Myocyte (in vitro differentiated cells): Measurements from ENCODE around the gene UNK. TPM values are rescaled to one million over a fixed set of nuclear protein-coding genes. Genes with fewer than 3 reads are reported as not detected.

Source experiments
- DNase-seq: peaks from one replicate; pipeline ENCODE4 v3.0.0-alpha.2; 2012; ENCODE audit warnings: low read depth
- polyA plus RNA-seq: library from polyadenylated mRNA; unstranded; fragments of >200 nt; gene quantifications from one replicate; pipeline ENCODE4 v1.2.1, GENCODE V29; 2012; ENCODE audit warnings: missing spikeins
- total RNA-seq: library from RNA; depleted of rRNA; stranded (reverse); fragments of >200 nt; gene quantifications from 2 replicates; pipeline ENCODE4 v1.2.3, GENCODE V29; 2014

UNK gene, protein sequence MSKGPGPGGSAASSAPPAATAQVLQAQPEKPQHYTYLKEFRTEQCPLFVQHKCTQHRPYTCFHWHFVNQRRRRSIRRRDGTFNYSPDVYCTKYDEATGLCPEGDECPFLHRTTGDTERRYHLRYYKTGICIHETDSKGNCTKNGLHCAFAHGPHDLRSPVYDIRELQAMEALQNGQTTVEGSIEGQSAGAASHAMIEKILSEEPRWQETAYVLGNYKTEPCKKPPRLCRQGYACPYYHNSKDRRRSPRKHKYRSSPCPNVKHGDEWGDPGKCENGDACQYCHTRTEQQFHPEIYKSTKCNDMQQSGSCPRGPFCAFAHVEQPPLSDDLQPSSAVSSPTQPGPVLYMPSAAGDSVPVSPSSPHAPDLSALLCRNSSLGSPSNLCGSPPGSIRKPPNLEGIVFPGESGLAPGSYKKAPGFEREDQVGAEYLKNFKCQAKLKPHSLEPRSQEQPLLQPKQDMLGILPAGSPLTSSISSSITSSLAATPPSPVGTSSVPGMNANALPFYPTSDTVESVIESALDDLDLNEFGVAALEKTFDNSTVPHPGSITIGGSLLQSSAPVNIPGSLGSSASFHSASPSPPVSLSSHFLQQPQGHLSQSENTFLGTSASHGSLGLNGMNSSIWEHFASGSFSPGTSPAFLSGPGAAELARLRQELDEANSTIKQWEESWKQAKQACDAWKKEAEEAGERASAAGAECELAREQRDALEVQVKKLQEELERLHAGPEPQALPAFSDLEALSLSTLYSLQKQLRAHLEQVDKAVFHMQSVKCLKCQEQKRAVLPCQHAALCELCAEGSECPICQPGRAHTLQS
- 12.7 and 23.6 TPM in 2 replicates for total RNA-seq
- 17.6 TPM for polyA plus RNA-seq

GRCh38 chr17:75784473-75785015, at the start of gene UNK:
Gene UNK, plus strand, starts transcription at chr17:75784806. Its CDS starts 75 bp downstream, at chr17:75784881.
- peak; percentile 99 for DNase-seq

DNA sequence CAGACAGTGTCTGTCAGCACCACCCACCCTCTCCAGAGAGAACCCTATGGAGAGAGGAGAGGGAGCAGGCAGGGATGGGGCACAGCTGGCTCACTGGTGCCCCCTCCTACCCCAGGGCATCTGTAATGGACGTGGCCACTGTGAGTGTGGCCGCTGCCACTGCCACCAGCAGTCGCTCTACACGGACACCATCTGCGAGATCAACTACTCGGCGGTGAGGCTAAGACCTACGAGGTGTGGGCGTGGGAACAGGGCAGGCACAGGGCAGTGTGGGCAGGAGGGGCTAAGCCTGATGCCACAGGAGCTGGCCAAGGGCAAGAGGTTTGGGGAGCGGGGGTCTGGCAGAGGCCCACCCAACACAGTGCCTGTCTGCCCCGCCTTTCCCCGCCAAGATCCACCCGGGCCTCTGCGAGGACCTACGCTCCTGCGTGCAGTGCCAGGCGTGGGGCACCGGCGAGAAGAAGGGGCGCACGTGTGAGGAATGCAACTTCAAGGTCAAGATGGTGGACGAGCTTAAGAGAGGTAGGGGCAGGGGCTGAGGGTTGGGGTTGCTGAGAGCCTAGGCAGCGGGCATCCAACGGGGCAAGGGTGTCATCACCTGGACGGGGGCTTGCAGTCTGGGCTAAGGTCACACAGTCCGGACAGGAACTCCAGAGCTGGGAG, 48.3 kb upstream of the UNK start:
- DNase-seq, result no peak

- DNase-seq, result no peak
These were observed 47.3 kb upstream of the UNK start for GRCh38 chr17:75737133-75737962.

DNA sequence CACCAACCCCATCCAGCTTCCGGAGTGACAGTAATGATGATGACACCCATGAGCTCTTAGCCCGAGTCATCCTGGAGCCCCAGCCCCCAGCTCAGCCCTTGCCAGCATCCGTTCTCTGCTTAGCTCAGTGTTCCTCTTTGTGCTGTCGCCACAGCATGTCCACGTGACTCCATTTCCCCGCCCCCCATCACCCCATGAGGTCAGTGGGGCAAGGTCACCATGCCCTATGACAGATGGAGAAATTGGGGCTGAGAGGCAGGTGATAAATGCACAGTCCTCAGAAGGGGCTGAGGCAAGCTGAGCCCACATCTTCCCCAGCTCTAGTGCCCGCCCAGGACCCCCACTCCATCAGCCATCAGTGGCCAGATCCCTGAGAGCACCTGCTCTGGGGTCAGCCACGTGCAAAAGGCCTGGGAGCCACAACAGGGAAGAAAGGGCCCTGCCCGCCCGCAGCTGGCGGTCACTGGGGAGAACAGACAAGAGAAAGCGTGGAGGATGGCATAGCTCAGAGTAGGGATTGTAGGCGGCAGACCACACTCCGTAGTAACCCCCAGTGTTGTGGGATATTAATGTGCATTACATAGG, 46.3 kb upstream of the UNK start:
- DNase-seq, result peak; percentile 69

GRCh38 chr17:75739174-75739573, 45.4 kb upstream of the UNK start:
- DNase-seq, result no peak

- no peak for DNase-seq
These were observed 44.8 kb upstream of the UNK start for GRCh38 chr17:75739801-75740200.

- DNase-seq, result no peak
These were observed 44.4 kb upstream of the UNK start for GRCh38 chr17:75740215-75740614.

GRCh38 chr17:75740631-75741077, 44.0 kb upstream of the UNK start:
- DNase-seq, result no peak

- DNase-seq, result no peak
These were observed 42.3 kb upstream of the UNK start for GRCh38 chr17:75742337-75742736.

- no peak for DNase-seq
These were observed 40.9 kb upstream of the UNK start for GRCh38 chr17:75743625-75744206.

DNA sequence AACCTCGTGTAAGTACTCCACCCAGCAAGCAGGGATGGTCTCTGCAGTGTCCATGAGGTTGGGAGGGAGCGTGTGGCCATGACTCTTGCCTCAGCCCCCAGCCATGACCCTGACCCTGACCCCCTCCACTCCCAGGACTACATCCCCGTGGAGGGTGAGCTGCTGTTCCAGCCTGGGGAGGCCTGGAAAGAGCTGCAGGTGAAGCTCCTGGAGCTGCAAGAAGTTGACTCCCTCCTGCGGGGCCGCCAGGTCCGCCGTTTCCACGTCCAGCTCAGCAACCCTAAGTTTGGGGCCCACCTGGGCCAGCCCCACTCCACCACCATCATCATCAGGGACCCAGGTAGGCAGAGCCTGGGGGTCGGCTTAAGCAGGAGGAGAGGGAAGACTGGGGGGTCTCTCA, 35.9 kb upstream of the UNK start:
- no peak for DNase-seq

- DNase-seq, result peak; percentile 80
These were observed 34.8 kb upstream of the UNK start for GRCh38 chr17:75749545-75750389.

GRCh38 chr17:75750661-75751423, 33.8 kb upstream of the UNK start:
- no peak for DNase-seq

- DNase-seq, result no peak
These were observed 32.8 kb upstream of the UNK start for GRCh38 chr17:75751676-75752404.

- no peak for DNase-seq
These were observed 32.2 kb upstream of the UNK start for GRCh38 chr17:75752405-75752709.

- DNase-seq, result no peak
These were observed 31.6 kb upstream of the UNK start for GRCh38 chr17:75752802-75753513.
